ENCODE measurements around the gene MAPT. TPM values are rescaled to one million over a fixed set of nuclear protein-coding genes. Genes with fewer than 3 reads are reported as not detected.

The MAPT gene
- total and polyA plus RNA-seq, 2 of the 13 experiments (the other 11 are each of a cell fraction or from before 2014, with no cell fraction given), result 2.1 to 2.8 TPM

DNA sequence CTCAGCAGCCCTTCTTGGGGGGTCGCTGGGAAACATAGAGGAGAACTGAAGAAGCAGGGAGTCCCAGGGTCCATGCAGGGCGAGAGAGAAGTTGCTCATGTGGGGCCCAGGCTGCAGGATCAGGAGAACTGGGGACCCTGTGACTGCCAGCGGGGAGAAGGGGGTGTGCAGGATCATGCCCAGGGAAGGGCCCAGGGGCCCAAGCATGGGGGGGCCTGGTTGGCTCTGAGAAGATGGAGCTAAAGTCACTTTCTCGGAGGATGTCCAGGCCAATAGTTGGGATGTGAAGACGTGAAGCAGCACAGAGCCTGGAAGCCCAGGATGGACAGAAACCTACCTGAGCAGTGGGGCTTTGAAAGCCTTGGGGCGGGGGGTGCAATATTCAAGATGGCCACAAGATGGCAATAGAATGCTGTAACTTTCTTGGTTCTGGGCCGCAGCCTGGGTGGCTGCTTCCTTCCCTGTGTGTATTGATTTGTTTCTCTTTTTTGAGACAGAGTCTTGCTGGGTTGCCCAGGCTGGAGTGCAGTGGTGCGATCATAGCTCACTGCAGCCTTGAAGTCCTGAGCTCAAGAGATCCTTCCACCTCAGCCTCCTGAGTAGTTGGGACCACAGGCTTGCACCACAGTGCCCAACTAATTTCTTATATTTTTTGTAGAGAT, 108.1 kb downstream of the MAPT start (continued):
- TF ChIP-seq ZNF674 (CRISPR knock-in tag; IDR thresholded peaks at IDR 0.05; ENCODE audit: low read depth) (no peak), MBNL3 (CRISPR knock-in tag; conservative IDR thresholded peaks at IDR 0.05) (no peak), ZNF878 (CRISPR knock-in tag; IDR thresholded peaks at IDR 0.05) (no peak), ZNF749 (CRISPR knock-in tag; IDR thresholded peaks at IDR 0.05; ENCODE audit: borderline replicate concordance) (no peak), ZFP82 (CRISPR knock-in tag; IDR thresholded peaks at IDR 0.05; ENCODE audit: borderline replicate concordance) (no peak), CBX2 (IDR thresholded peaks at IDR 0.05; ENCODE audit: low read depth, low read length) (no peak), CBX2 (CRISPR knock-in tag; IDR thresholded peaks at IDR 0.05; ENCODE audit: low read depth) (no peak), TEAD2 (CRISPR knock-in tag; IDR thresholded peaks at IDR 0.05) (no peak), ZNF263 (CRISPR knock-in tag; IDR thresholded peaks at IDR 0.05) (no peak), MED1 (CRISPR knock-in tag; IDR thresholded peaks at IDR 0.05) (peak; percentile 39; the same call in 1 of the 2 replicates)
- TF ChIP-seq, protein P1, sequence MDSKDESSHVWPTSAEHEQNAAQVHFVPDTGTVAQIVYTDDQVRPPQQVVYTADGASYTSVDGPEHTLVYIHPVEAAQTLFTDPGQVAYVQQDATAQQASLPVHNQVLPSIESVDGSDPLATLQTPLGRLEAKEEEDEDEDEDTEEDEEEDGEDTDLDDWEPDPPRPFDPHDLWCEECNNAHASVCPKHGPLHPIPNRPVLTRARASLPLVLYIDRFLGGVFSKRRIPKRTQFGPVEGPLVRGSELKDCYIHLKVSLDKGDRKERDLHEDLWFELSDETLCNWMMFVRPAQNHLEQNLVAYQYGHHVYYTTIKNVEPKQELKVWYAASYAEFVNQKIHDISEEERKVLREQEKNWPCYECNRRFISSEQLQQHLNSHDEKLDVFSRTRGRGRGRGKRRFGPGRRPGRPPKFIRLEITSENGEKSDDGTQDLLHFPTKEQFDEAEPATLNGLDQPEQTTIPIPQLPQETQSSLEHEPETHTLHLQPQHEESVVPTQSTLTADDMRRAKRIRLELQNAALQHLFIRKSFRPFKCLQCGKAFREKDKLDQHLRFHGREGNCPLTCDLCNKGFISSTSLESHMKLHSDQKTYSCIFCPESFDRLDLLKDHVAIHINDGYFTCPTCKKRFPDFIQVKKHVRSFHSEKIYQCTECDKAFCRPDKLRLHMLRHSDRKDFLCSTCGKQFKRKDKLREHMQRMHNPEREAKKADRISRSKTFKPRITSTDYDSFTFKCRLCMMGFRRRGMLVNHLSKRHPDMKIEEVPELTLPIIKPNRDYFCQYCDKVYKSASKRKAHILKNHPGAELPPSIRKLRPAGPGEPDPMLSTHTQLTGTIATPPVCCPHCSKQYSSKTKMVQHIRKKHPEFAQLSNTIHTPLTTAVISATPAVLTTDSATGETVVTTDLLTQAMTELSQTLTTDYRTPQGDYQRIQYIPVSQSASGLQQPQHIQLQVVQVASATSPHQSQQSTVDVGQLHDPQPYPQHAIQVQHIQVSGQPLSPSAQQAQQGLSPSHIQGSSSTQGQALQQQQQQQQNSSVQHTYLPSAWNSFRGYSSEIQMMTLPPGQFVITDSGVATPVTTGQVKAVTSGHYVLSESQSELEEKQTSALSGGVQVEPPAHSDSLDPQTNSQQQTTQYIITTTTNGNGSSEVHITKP (CRISPR knock-in tag; IDR thresholded peaks at IDR 0.05; ENCODE audit: low read depth), result no peak
- TF ChIP-seq, protein P2, sequence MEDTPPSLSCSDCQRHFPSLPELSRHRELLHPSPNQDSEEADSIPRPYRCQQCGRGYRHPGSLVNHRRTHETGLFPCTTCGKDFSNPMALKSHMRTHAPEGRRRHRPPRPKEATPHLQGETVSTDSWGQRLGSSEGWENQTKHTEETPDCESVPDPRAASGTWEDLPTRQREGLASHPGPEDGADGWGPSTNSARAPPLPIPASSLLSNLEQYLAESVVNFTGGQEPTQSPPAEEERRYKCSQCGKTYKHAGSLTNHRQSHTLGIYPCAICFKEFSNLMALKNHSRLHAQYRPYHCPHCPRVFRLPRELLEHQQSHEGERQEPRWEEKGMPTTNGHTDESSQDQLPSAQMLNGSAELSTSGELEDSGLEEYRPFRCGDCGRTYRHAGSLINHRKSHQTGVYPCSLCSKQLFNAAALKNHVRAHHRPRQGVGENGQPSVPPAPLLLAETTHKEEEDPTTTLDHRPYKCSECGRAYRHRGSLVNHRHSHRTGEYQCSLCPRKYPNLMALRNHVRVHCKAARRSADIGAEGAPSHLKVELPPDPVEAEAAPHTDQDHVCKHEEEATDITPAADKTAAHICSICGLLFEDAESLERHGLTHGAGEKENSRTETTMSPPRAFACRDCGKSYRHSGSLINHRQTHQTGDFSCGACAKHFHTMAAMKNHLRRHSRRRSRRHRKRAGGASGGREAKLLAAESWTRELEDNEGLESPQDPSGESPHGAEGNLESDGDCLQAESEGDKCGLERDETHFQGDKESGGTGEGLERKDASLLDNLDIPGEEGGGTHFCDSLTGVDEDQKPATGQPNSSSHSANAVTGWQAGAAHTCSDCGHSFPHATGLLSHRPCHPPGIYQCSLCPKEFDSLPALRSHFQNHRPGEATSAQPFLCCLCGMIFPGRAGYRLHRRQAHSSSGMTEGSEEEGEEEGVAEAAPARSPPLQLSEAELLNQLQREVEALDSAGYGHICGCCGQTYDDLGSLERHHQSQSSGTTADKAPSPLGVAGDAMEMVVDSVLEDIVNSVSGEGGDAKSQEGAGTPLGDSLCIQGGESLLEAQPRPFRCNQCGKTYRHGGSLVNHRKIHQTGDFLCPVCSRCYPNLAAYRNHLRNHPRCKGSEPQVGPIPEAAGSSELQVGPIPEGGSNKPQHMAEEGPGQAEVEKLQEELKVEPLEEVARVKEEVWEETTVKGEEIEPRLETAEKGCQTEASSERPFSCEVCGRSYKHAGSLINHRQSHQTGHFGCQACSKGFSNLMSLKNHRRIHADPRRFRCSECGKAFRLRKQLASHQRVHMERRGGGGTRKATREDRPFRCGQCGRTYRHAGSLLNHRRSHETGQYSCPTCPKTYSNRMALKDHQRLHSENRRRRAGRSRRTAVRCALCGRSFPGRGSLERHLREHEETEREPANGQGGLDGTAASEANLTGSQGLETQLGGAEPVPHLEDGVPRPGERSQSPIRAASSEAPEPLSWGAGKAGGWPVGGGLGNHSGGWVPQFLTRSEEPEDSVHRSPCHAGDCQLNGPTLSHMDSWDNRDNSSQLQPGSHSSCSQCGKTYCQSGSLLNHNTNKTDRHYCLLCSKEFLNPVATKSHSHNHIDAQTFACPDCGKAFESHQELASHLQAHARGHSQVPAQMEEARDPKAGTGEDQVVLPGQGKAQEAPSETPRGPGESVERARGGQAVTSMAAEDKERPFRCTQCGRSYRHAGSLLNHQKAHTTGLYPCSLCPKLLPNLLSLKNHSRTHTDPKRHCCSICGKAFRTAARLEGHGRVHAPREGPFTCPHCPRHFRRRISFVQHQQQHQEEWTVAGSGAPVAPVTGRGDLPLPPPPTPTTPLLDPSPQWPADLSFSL (CRISPR knock-in tag; IDR thresholded peaks at IDR 0.05), result no peak
- TF ChIP-seq, protein P3, sequence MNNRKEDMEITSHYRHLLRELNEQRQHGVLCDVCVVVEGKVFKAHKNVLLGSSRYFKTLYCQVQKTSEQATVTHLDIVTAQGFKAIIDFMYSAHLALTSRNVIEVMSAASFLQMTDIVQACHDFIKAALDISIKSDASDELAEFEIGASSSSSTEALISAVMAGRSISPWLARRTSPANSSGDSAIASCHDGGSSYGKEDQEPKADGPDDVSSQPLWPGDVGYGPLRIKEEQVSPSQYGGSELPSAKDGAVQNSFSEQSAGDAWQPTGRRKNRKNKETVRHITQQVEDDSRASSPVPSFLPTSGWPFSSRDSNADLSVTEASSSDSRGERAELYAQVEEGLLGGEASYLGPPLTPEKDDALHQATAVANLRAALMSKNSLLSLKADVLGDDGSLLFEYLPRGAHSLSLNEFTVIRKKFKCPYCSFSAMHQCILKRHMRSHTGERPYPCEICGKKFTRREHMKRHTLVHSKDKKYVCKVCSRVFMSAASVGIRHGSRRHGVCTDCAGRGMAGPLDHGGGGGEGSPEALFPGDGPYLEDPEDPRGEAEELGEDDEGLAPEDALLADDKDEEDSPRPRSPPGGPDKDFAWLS (CRISPR knock-in tag; IDR thresholded peaks at IDR 0.05; ENCODE audit: borderline replicate concordance), result no peak

All from HepG2 (cell line).